GM23338 (cell line): Measurements from ENCODE around the gene IGF2BP2. TPM values are rescaled to one million over a fixed set of nuclear protein-coding genes. Genes with fewer than 3 reads are reported as not detected.

Experiments used
- ATAC-seq: fragments of 200-7000 bp; cut with Tn5 transposase; 3 replicates; pipeline ENCODE4 v1.9.1; 2020
- DNase-seq: peaks from one replicate; pipeline ENCODE4 v3.0.0-alpha.2; 2015; ENCODE audit warnings: low spot score
- H2AFZ ChIP-seq: fragments of 200-600 bp; sonication (generic); 2 replicates; pipeline ENCODE4 v1.8.0; 2016; ENCODE audit warnings: antibody characterized with exemption, mild to moderate bottlenecking, moderate library complexity
- H3F3A ChIP-seq: fragments of 200-600 bp; sonication (generic); replicated peaks from 2 replicates; pipeline ENCODE4 v1.8.0; 2017; ENCODE audit warnings: antibody characterized with exemption, mixed run types, low read depth
- H3K27ac ChIP-seq: fragments of 200-600 bp; sonication (generic); 2 replicates; pipeline ENCODE4 v1.6.1; 2016; ENCODE audit warnings: low read depth
- H3K27me3 ChIP-seq: fragments of 200-600 bp; sonication (generic); 2 replicates; pipeline ENCODE4 v1.8.0; 2016; ENCODE audit warnings: mild to moderate bottlenecking, mixed run types, moderate library complexity; ENCODE audit not compliant: insufficient read depth
- H3K36me3 ChIP-seq: fragments of 200-600 bp; sonication (generic); 2 replicates; pipeline ENCODE4 v1.8.0; 2016; ENCODE audit warnings: mild to moderate bottlenecking; ENCODE audit not compliant: insufficient read depth
- H3K4me1 ChIP-seq: fragments of 200-600 bp; sonication (generic); 2 replicates; pipeline ENCODE4 v1.8.0; 2016; ENCODE audit warnings: mild to moderate bottlenecking, moderate library complexity; ENCODE audit not compliant: insufficient read depth
- H3K4me2 ChIP-seq: fragments of 200-600 bp; sonication (generic); 2 replicates; pipeline ENCODE4 v1.7.1; 2017; ENCODE audit warnings: mixed run types
- H3K4me3 ChIP-seq: fragments of 200-600 bp; sonication (generic); 2 replicates; pipeline ENCODE4 v1.6.1; 2016; ENCODE audit warnings: mixed run types
- H3K79me2 ChIP-seq: fragments of 200-600 bp; sonication (generic); replicated peaks from 2 replicates; pipeline ENCODE4 v1.8.0; 2017; ENCODE audit warnings: mild to moderate bottlenecking; ENCODE audit not compliant: insufficient read depth
- H3K9me2 ChIP-seq: fragments of 200-600 bp; sonication (generic); 2 replicates; pipeline ENCODE4 v1.8.0; 2017; ENCODE audit not compliant: insufficient read depth
- H4K20me1 ChIP-seq: fragments of 200-600 bp; sonication (generic); replicated peaks from 2 replicates; pipeline ENCODE4 v1.8.0; 2017; ENCODE audit warnings: mild to moderate bottlenecking; ENCODE audit not compliant: insufficient read depth
- H3K27ac Mint-ChIP-seq: 2 replicates; pipeline ENCODE4 v1.8.0; 2020; ENCODE audit warnings: inconsistent platforms, mild to moderate bottlenecking, moderate library complexity, mixed read lengths
- H3K27me3 Mint-ChIP-seq: 3 replicates; pipeline ENCODE4 v1.8.0; 2022; ENCODE audit warnings: low read depth, mild to moderate bottlenecking, moderate library complexity, mixed read lengths, inconsistent platforms; ENCODE audit not compliant: insufficient read depth, poor library complexity
- H3K36me3 Mint-ChIP-seq: 3 replicates; pipeline ENCODE4 v1.8.0; 2021; ENCODE audit warnings: low read depth, mild to moderate bottlenecking, inconsistent platforms, moderate library complexity, mixed read lengths
- H3K4me1 Mint-ChIP-seq: 3 replicates; pipeline ENCODE4 v1.8.0; 2020; ENCODE audit warnings: mild to moderate bottlenecking, inconsistent platforms, mixed read lengths
- H3K4me3 Mint-ChIP-seq: 3 replicates; pipeline ENCODE4 v1.8.0; 2021; ENCODE audit warnings: moderate library complexity, mild to moderate bottlenecking, inconsistent platforms, mixed read lengths
- H3K9me3 Mint-ChIP-seq: 3 replicates; pipeline ENCODE4 v1.8.0; 2020; ENCODE audit warnings: moderate library complexity, mild to moderate bottlenecking, inconsistent platforms, mixed read lengths
- ETS1 ChIP-seq: IDR thresholded peaks from 2 replicates; pipeline ENCODE4 v1.6.1; 2016; ENCODE audit warnings: antibody characterized with exemption
- EZH2phosphoT487 ChIP-seq: fragments of 200-600 bp; sonication (generic); IDR thresholded peaks from one replicate; pipeline ENCODE4 v1.8.1; 2018; ENCODE audit warnings: antibody characterized with exemption; ENCODE audit not compliant: unreplicated experiment
- JUNB ChIP-seq: IDR thresholded peaks from one replicate; pipeline ENCODE4 v1.6.1; 2016; ENCODE audit warnings: antibody characterized with exemption; ENCODE audit not compliant: unreplicated experiment
- NANOG ChIP-seq: IDR thresholded peaks from 2 replicates; pipeline ENCODE4 v1.6.1; 2016; ENCODE audit warnings: antibody characterized with exemption, borderline replicate concordance
- REST ChIP-seq: IDR thresholded peaks from one replicate; pipeline ENCODE4 v1.6.1; 2018; ENCODE audit warnings: antibody characterized with exemption; ENCODE audit not compliant: unreplicated experiment
- microRNA-seq: library from miRNA; unstranded; fragments of <30 nt; microRNA quantifications from one replicate; pipeline ENCODE4, GENCODE V29; 2017
- polyA plus RNA-seq: library from polyadenylated mRNA; unstranded; fragments of >200 nt; fragmentation: Nextera tagmentation; extraction: Ambion mirVana; gene quantifications from 2 replicates; pipeline ENCODE4 v1.2.1, GENCODE V29; 2016
- small RNA-seq: library from RNA; depleted of rRNA; stranded (forward); fragments of <200 nt; gene quantifications from one replicate; pipeline ENCODE3, GENCODE V24; 2014; ENCODE audit warnings: low replicate concordance
- total RNA-seq: library from RNA; depleted of rRNA; stranded (reverse); fragments of >200 nt; shearing (Covaris generic); gene quantifications from 2 replicates; pipeline ENCODE4 v1.2.3, GENCODE V29; 2014; rRNA removed

Gene IGF2BP2
- total and polyA plus RNA-seq, 2 experiments from 2014 or later: 82.9 to 84.5 TPM

GRCh38 chr3:185594073-185594472 is 230.8 kb downstream of the IGF2BP2 start:
- DNase-seq: no peak
- Histone ChIP-seq H3K27ac (no peak overlapping the region), H2AFZ (no peak overlapping the region), H4K20me1 (peaks cover 24% of the 10 kb centered on the region), H3K4me1 (0 out of 2 replicates have a peak, but pooled peaks cover 1% of the 10 kb centered on the region), H3K79me2 (peaks cover 97% of the 10 kb centered on the region), H3F3A (no peaks in the 10 kb centered on the region), H3K9me2 (no peaks in the 10 kb centered on the region), H3K36me3 (no peaks in the 10 kb centered on the region), H3K4me2 (no peak overlapping the region), H3K4me3 (no peak overlapping the region), H3K27me3 (no peaks in the 10 kb centered on the region)
- Mint-ChIP-seq H3K27ac (no peak overlapping the region), H3K27me3 (no peaks in the 10 kb centered on the region), H3K36me3 (peaks cover 28% of the 10 kb centered on the region; the same call in 2 of the 3 replicates), H3K4me1 (no peaks in the 10 kb centered on the region), H3K9me3 (no peaks in the 10 kb centered on the region), H3K4me3 (no peak overlapping the region)
- TF ChIP-seq JUNB (no peak), NANOG (no peak), REST (no peak), EZH2phosphoT487 (no peak), ETS1 (no peak)
- no peak for ATAC-seq

Small RNAs within 50 kb of the gene (microRNA-seq; reads per million reads assigned to microRNA genes)
- gene MIR548AQ: not detected

Small RNAs within 50 kb of the gene (small RNA-seq; reads per million reads assigned to genes)
- gene AC133473.1 (not detected), gene MIR548AQ (not detected)

Other genes with a start within 250 kb of the IGF2BP2 start
- gene SENP2, start 238.7 kb downstream of the IGF2BP2 start, total RNA-seq: 80.3 and 119 TPM in 2 replicates
- gene SENP2, start 238.7 kb downstream of the IGF2BP2 start, polyA plus RNA-seq: 25.1 and 29.2 TPM in 2 replicates
- 323 and 602 TPM in 2 replicates for gene TRA2B, start 113.0 kb upstream of the IGF2BP2 start, total RNA-seq
- gene TRA2B, start 113.0 kb upstream of the IGF2BP2 start, polyA plus RNA-seq: 360 and 368 TPM in 2 replicates